Neural cell (in vitro differentiated cells): ENCODE data around the gene CDKAL1. TPM values are rescaled to one million over a fixed set of nuclear protein-coding genes. Genes with fewer than 3 reads are reported as not detected.

Experiments
- H2AFZ ChIP-seq: fragments of 200-600, 300-800 bp; sonication (generic), shearing (Covaris generic); 2 replicates; pipeline ENCODE4 v1.6.0; 2014; ENCODE audit warnings: low read depth, mild to moderate bottlenecking, antibody characterized with exemption, low read length, moderate library complexity
- H3F3A ChIP-seq: fragments of 200-600 bp; shearing (Covaris generic); 2 replicates; pipeline ENCODE4 v1.6.1; 2016; ENCODE audit warnings: mild to moderate bottlenecking, moderate library complexity, mixed read lengths, antibody characterized with exemption, low read length; ENCODE audit not compliant: insufficient read depth, poor library complexity, severe bottlenecking
- H3K27ac ChIP-seq: fragments of 200-600, 300-800 bp; sonication (generic), shearing (Covaris generic); 2 replicates; pipeline ENCODE4 v1.5.1; 2014; ENCODE audit warnings: mild to moderate bottlenecking, low read length, moderate library complexity
- H3K27me3 ChIP-seq: fragments of 300-800, 200-600 bp; sonication (generic), shearing (Covaris generic); 2 replicates; pipeline ENCODE4 v1.6.0; 2014; ENCODE audit warnings: mild to moderate bottlenecking, low read depth, low read length, moderate library complexity; ENCODE audit not compliant: insufficient read depth
- H3K36me3 ChIP-seq: fragments of 300-800, 200-600 bp; sonication (generic), shearing (Covaris generic); 2 replicates; pipeline ENCODE4 v1.5.1; 2014; ENCODE audit warnings: mild to moderate bottlenecking, antibody characterized with exemption, low read length, moderate library complexity; ENCODE audit not compliant: insufficient read depth
- H3K4me2 ChIP-seq: fragments of 300-800, 200-600 bp; sonication (generic), shearing (Covaris generic); 2 replicates; pipeline ENCODE4 v1.6.0; 2014; ENCODE audit warnings: mild to moderate bottlenecking, low read length
- H3K4me3 ChIP-seq: fragments of 300-800, 200-600 bp; sonication (generic), shearing (Covaris generic); 2 replicates; pipeline ENCODE4 v1.5.1; 2014; ENCODE audit warnings: mild to moderate bottlenecking, low read length, moderate library complexity
- H3K79me2 ChIP-seq: fragments of 200-600 bp; shearing (Covaris generic); replicated peaks from 2 replicates; pipeline ENCODE4 v1.6.0; 2014; ENCODE audit warnings: mild to moderate bottlenecking, low read length, moderate library complexity; ENCODE audit not compliant: insufficient read depth
- H3K9ac ChIP-seq: fragments of 300-800, 200-600 bp; sonication (generic), shearing (Covaris generic); 2 replicates; pipeline ENCODE4 v1.6.1; 2016; ENCODE audit warnings: mild to moderate bottlenecking, low read length, mixed read lengths
- H3K9me2 ChIP-seq: fragments of 200-600 bp; shearing (Covaris generic); 2 replicates; pipeline ENCODE4 v1.6.1; 2016; ENCODE audit warnings: mild to moderate bottlenecking, low read length, mixed read lengths; ENCODE audit not compliant: insufficient read depth
- H3K9me3 ChIP-seq: fragments of 200-600, 300-800 bp; sonication (generic), shearing (Covaris generic); 2 replicates; pipeline ENCODE4 v1.6.1; 2016; ENCODE audit warnings: mild to moderate bottlenecking, mixed run types, low read length, moderate library complexity, mixed read lengths
- H4K20me1 ChIP-seq: fragments of 200-600 bp; shearing (Covaris generic); 2 replicates; pipeline ENCODE4 v1.6.1; 2016; ENCODE audit warnings: mild to moderate bottlenecking, mixed run types; ENCODE audit not compliant: insufficient read depth
- EP300 ChIP-seq: fragments of 450-650 bp; conservative IDR thresholded peaks from 2 replicates; pipeline ENCODE4 v1.6.1; 2014; ENCODE audit warnings: antibody characterized with exemption, mild to moderate bottlenecking, moderate library complexity; ENCODE audit not compliant: poor library complexity, severe bottlenecking
- EZH2 ChIP-seq: fragments of 200-600, 300-800 bp; shearing (Covaris generic), sonication (generic); IDR thresholded peaks from 2 replicates; pipeline ENCODE4 v1.6.1; 2014; ENCODE audit warnings: antibody characterized with exemption, low read length, borderline replicate concordance, mild to moderate bottlenecking; ENCODE audit not compliant: insufficient read depth, poor library complexity, severe bottlenecking
- MXI1 ChIP-seq: fragments of 450-650 bp; conservative IDR thresholded peaks from 2 replicates; pipeline ENCODE4 v1.6.1; 2014; ENCODE audit warnings: antibody characterized with exemption, mild to moderate bottlenecking; ENCODE audit not compliant: poor library complexity, severe bottlenecking
- POLR2AphosphoS5 ChIP-seq: IDR thresholded peaks from 2 replicates; pipeline ENCODE4 v1.6.1; 2012
- RAD21 ChIP-seq: fragments of 450-650 bp; conservative IDR thresholded peaks from 2 replicates; pipeline ENCODE4 v1.6.1; 2014; ENCODE audit warnings: antibody characterized with exemption, mild to moderate bottlenecking, moderate library complexity
- SMC3 ChIP-seq: fragments of 450-650 bp; conservative IDR thresholded peaks from 2 replicates; pipeline ENCODE4 v1.6.1; 2014; ENCODE audit warnings: antibody characterized with exemption, mild to moderate bottlenecking, moderate library complexity; ENCODE audit not compliant: poor library complexity
- TAF1 ChIP-seq: IDR thresholded peaks from 2 replicates; pipeline ENCODE4 v1.6.1; 2012; ENCODE audit warnings: low read depth
- polyA plus RNA-seq: library from polyadenylated mRNA; depleted of rRNA; stranded (reverse); fragments of >200 nt; gene quantifications from 2 replicates; pipeline ENCODE4 v1.2.3, GENCODE V29; 2014
- TF ChIP-seq, protein P1 (sequence below): fragments of 450-650 bp; IDR thresholded peaks from 2 replicates; pipeline ENCODE4 v1.5.1; 2014; ENCODE audit warnings: antibody characterized with exemption, mild to moderate bottlenecking, moderate library complexity; ENCODE audit not compliant: poor library complexity, severe bottlenecking
- TF ChIP-seq, protein P2 (sequence below): IDR thresholded peaks from 2 replicates; pipeline ENCODE4 v1.6.1; 2012; ENCODE audit warnings: borderline replicate concordance

Gene CDKAL1
- polyA plus RNA-seq, 1 donor from 2014 or later: 10.7 TPM

DNA sequence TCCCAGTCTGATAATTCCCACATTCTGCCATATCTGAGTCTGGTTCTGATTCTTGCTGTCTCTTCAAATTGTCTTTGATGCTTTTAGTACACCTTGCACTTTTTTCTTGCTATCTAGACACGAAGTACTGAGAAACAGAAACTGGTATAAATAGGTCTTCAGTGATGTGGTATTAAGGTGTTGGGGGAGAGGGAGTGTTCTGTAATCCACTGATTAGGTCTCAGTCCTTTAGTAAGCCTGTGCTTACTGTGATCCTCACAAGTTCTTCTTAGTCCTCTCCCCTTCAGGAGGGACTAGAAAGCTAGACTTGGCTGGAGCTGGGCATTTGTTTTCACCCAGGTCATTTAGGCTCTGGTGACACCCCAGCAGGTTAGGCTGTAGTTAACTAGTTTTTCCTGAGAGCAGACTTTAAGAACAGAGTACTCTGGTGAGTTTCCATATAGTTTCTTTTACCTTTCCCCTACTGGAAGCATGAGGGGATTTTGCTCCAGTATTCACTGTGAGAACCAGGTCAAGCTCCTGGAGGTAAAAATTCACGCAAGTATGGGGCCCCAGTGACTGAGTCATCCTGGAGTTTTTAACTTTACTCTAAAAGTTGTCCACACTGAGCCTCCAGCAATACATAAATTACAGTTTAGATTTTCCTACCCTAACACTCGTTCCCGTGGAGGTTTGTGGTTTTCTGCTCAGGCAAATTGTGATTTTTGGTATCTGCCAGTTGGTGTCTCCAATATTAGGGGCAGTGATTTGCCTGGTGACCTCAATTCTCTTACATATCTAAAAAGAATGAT, 154.6 kb downstream of the CDKAL1 start:
- Histone ChIP-seq H3K9me3 (no peaks in the 10 kb centered on the region), H3K27ac (no peak overlapping the region), H3K79me2 (no peaks in the 10 kb centered on the region), H4K20me1 (no peaks in the 10 kb centered on the region), H3K4me2 (no peak overlapping the region), H3K9me2 (no peaks in the 10 kb centered on the region), H3F3A (no peaks in the 10 kb centered on the region), H2AFZ (no peak overlapping the region), H3K27me3 (no peaks in the 10 kb centered on the region), H3K36me3 (no peaks in the 10 kb centered on the region), H3K9ac (no peak overlapping the region), H3K4me3 (no peak overlapping the region)
- TF ChIP-seq SMC3: no peak
- no peak for TF ChIP-seq POLR2AphosphoS5
- TF ChIP-seq MXI1: no peak
- no peak for TF ChIP-seq EP300
- no peak for TF ChIP-seq RAD21
- TF ChIP-seq, protein P1, sequence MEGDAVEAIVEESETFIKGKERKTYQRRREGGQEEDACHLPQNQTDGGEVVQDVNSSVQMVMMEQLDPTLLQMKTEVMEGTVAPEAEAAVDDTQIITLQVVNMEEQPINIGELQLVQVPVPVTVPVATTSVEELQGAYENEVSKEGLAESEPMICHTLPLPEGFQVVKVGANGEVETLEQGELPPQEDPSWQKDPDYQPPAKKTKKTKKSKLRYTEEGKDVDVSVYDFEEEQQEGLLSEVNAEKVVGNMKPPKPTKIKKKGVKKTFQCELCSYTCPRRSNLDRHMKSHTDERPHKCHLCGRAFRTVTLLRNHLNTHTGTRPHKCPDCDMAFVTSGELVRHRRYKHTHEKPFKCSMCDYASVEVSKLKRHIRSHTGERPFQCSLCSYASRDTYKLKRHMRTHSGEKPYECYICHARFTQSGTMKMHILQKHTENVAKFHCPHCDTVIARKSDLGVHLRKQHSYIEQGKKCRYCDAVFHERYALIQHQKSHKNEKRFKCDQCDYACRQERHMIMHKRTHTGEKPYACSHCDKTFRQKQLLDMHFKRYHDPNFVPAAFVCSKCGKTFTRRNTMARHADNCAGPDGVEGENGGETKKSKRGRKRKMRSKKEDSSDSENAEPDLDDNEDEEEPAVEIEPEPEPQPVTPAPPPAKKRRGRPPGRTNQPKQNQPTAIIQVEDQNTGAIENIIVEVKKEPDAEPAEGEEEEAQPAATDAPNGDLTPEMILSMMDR: no peak
- TF ChIP-seq, protein P2, sequence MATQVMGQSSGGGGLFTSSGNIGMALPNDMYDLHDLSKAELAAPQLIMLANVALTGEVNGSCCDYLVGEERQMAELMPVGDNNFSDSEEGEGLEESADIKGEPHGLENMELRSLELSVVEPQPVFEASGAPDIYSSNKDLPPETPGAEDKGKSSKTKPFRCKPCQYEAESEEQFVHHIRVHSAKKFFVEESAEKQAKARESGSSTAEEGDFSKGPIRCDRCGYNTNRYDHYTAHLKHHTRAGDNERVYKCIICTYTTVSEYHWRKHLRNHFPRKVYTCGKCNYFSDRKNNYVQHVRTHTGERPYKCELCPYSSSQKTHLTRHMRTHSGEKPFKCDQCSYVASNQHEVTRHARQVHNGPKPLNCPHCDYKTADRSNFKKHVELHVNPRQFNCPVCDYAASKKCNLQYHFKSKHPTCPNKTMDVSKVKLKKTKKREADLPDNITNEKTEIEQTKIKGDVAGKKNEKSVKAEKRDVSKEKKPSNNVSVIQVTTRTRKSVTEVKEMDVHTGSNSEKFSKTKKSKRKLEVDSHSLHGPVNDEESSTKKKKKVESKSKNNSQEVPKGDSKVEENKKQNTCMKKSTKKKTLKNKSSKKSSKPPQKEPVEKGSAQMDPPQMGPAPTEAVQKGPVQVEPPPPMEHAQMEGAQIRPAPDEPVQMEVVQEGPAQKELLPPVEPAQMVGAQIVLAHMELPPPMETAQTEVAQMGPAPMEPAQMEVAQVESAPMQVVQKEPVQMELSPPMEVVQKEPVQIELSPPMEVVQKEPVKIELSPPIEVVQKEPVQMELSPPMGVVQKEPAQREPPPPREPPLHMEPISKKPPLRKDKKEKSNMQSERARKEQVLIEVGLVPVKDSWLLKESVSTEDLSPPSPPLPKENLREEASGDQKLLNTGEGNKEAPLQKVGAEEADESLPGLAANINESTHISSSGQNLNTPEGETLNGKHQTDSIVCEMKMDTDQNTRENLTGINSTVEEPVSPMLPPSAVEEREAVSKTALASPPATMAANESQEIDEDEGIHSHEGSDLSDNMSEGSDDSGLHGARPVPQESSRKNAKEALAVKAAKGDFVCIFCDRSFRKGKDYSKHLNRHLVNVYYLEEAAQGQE: no peak
- no peak for TF ChIP-seq TAF1
- no peak for TF ChIP-seq EZH2

- H3K9ac ChIP-seq: no peak overlapping the region
- TF ChIP-seq MXI1 (no peak), SMC3 (no peak), RAD21 (no peak), EP300 (no peak), POLR2AphosphoS5 (no peak), EZH2 (no peak)
- TF ChIP-seq, protein P1: no peak
- H2AFZ ChIP-seq: no peak overlapping the region
- no peaks in the 10 kb centered on the region for H4K20me1 ChIP-seq
- H3K9me2 ChIP-seq: no peaks in the 10 kb centered on the region
- no peaks in the 10 kb centered on the region for H3K36me3 ChIP-seq
- H3K27me3 ChIP-seq: no peaks in the 10 kb centered on the region
- no peaks in the 10 kb centered on the region for H3K79me2 ChIP-seq
- no peak overlapping the region for H3K27ac ChIP-seq
- H3K4me3 ChIP-seq: no peak overlapping the region
- no peaks in the 10 kb centered on the region for H3F3A ChIP-seq
- H3K4me2 ChIP-seq: no peak overlapping the region
- H3K9me3 ChIP-seq: no peaks in the 10 kb centered on the region
Observed at GRCh38 chr6:20691185-20691584, 156.9 kb downstream of the CDKAL1 start.
